GM23338 (cell line): ENCODE measurements around the gene KCNB1. TPM values are rescaled to one million over a fixed set of nuclear protein-coding genes. Genes with fewer than 3 reads are reported as not detected.

Experiments
- ATAC-seq: fragments of 200-7000 bp; cut with Tn5 transposase; 3 replicates; pipeline ENCODE4 v1.9.1; 2020
- DNase-seq: peaks from one replicate; pipeline ENCODE4 v3.0.0-alpha.2; 2015; ENCODE audit warnings: low spot score
- H2AFZ ChIP-seq: fragments of 200-600 bp; sonication (generic); 2 replicates; pipeline ENCODE4 v1.8.0; 2016; ENCODE audit warnings: antibody characterized with exemption, mild to moderate bottlenecking, moderate library complexity
- H3F3A ChIP-seq: fragments of 200-600 bp; sonication (generic); replicated peaks from 2 replicates; pipeline ENCODE4 v1.8.0; 2017; ENCODE audit warnings: antibody characterized with exemption, mixed run types, low read depth
- H3K27ac ChIP-seq: fragments of 200-600 bp; sonication (generic); 2 replicates; pipeline ENCODE4 v1.6.1; 2016; ENCODE audit warnings: low read depth
- H3K27me3 ChIP-seq: fragments of 200-600 bp; sonication (generic); 2 replicates; pipeline ENCODE4 v1.8.0; 2016; ENCODE audit warnings: mild to moderate bottlenecking, mixed run types, moderate library complexity; ENCODE audit not compliant: insufficient read depth
- H3K36me3 ChIP-seq: fragments of 200-600 bp; sonication (generic); 2 replicates; pipeline ENCODE4 v1.8.0; 2016; ENCODE audit warnings: mild to moderate bottlenecking; ENCODE audit not compliant: insufficient read depth
- H3K4me1 ChIP-seq: fragments of 200-600 bp; sonication (generic); 2 replicates; pipeline ENCODE4 v1.8.0; 2016; ENCODE audit warnings: mild to moderate bottlenecking, moderate library complexity; ENCODE audit not compliant: insufficient read depth
- H3K4me2 ChIP-seq: fragments of 200-600 bp; sonication (generic); 2 replicates; pipeline ENCODE4 v1.7.1; 2017; ENCODE audit warnings: mixed run types
- H3K4me3 ChIP-seq: fragments of 200-600 bp; sonication (generic); 2 replicates; pipeline ENCODE4 v1.6.1; 2016; ENCODE audit warnings: mixed run types
- H3K79me2 ChIP-seq: fragments of 200-600 bp; sonication (generic); replicated peaks from 2 replicates; pipeline ENCODE4 v1.8.0; 2017; ENCODE audit warnings: mild to moderate bottlenecking; ENCODE audit not compliant: insufficient read depth
- H3K9me2 ChIP-seq: fragments of 200-600 bp; sonication (generic); 2 replicates; pipeline ENCODE4 v1.8.0; 2017; ENCODE audit not compliant: insufficient read depth
- H4K20me1 ChIP-seq: fragments of 200-600 bp; sonication (generic); replicated peaks from 2 replicates; pipeline ENCODE4 v1.8.0; 2017; ENCODE audit warnings: mild to moderate bottlenecking; ENCODE audit not compliant: insufficient read depth
- H3K27ac Mint-ChIP-seq: 2 replicates; pipeline ENCODE4 v1.8.0; 2020; ENCODE audit warnings: inconsistent platforms, mild to moderate bottlenecking, moderate library complexity, mixed read lengths
- H3K27me3 Mint-ChIP-seq: 3 replicates; pipeline ENCODE4 v1.8.0; 2022; ENCODE audit warnings: low read depth, mild to moderate bottlenecking, moderate library complexity, mixed read lengths, inconsistent platforms; ENCODE audit not compliant: insufficient read depth, poor library complexity
- H3K36me3 Mint-ChIP-seq: 3 replicates; pipeline ENCODE4 v1.8.0; 2021; ENCODE audit warnings: low read depth, mild to moderate bottlenecking, inconsistent platforms, moderate library complexity, mixed read lengths
- H3K4me1 Mint-ChIP-seq: 3 replicates; pipeline ENCODE4 v1.8.0; 2020; ENCODE audit warnings: mild to moderate bottlenecking, inconsistent platforms, mixed read lengths
- H3K4me3 Mint-ChIP-seq: 3 replicates; pipeline ENCODE4 v1.8.0; 2021; ENCODE audit warnings: moderate library complexity, mild to moderate bottlenecking, inconsistent platforms, mixed read lengths
- H3K9me3 Mint-ChIP-seq: 3 replicates; pipeline ENCODE4 v1.8.0; 2020; ENCODE audit warnings: moderate library complexity, mild to moderate bottlenecking, inconsistent platforms, mixed read lengths
- CREB1 ChIP-seq: fragments of 250-450 bp; sonication (Bioruptor Pico); IDR thresholded peaks from 2 replicates; pipeline ENCODE4 v1.5.0; 2020; ENCODE audit warnings: low read depth, mild to moderate bottlenecking, moderate library complexity
- CTCF ChIP-seq, 2 experiments: fragments of 200-600 bp in 1 of 2; sonication (generic) in 1 of 2; conservative IDR thresholded peaks; 2 replicates each; pipeline versions ENCODE4 v1.5.1 to v1.6.1; 2016 to 2017; ENCODE audit warnings: antibody characterized with exemption in 2 of 2, low read depth in 2 of 2, mild to moderate bottlenecking in 2 of 2, moderate library complexity in 1 of 2
- ETS1 ChIP-seq: IDR thresholded peaks from 2 replicates; pipeline ENCODE4 v1.6.1; 2016; ENCODE audit warnings: antibody characterized with exemption
- EZH2 ChIP-seq: fragments of 200-600 bp; sonication (generic); IDR thresholded peaks from one replicate; pipeline ENCODE4 v1.8.0; 2017; ENCODE audit warnings: antibody characterized with exemption, mild to moderate bottlenecking, low read depth; ENCODE audit not compliant: unreplicated experiment
- NANOG ChIP-seq: IDR thresholded peaks from 2 replicates; pipeline ENCODE4 v1.6.1; 2016; ENCODE audit warnings: antibody characterized with exemption, borderline replicate concordance
- POLR2AphosphoS5 ChIP-seq: IDR thresholded peaks from 2 replicates; pipeline ENCODE4 v1.6.1; 2016; ENCODE audit warnings: antibody characterized with exemption, low read depth
- REST ChIP-seq: IDR thresholded peaks from one replicate; pipeline ENCODE4 v1.6.1; 2018; ENCODE audit warnings: antibody characterized with exemption; ENCODE audit not compliant: unreplicated experiment
- STAT1 ChIP-seq: IDR thresholded peaks from one replicate; pipeline ENCODE4 v1.6.1; 2016; ENCODE audit warnings: antibody characterized with exemption; ENCODE audit not compliant: unreplicated experiment
- ZNF331 ChIP-seq: fragments of 250-450 bp; sonication (Bioruptor Pico); IDR thresholded peaks from 2 replicates; pipeline ENCODE4 v1.5.0; 2020; ENCODE audit warnings: low read depth, mild to moderate bottlenecking, moderate library complexity
- ZNF462 ChIP-seq: fragments of 250-450 bp; sonication (Bioruptor Pico); IDR thresholded peaks from 2 replicates; pipeline ENCODE4 v1.5.0; 2020; ENCODE audit warnings: mild to moderate bottlenecking, moderate library complexity
- polyA plus RNA-seq: library from polyadenylated mRNA; unstranded; fragments of >200 nt; fragmentation: Nextera tagmentation; extraction: Ambion mirVana; gene quantifications from 2 replicates; pipeline ENCODE4 v1.2.1, GENCODE V29; 2016
- total RNA-seq: library from RNA; depleted of rRNA; stranded (reverse); fragments of >200 nt; shearing (Covaris generic); gene quantifications from 2 replicates; pipeline ENCODE4 v1.2.3, GENCODE V29; 2014

Gene KCNB1
- total and polyA plus RNA-seq, 2 experiments from 2014 or later, result 0.28 to 0.29 TPM

- no peak for TF ChIP-seq ZNF331 (CRISPR knock-in tag)
- no peak for TF ChIP-seq STAT1
- TF ChIP-seq CTCF (conservative IDR thresholded peaks at IDR 0.05; ENCODE audit: low read depth in 2 of 2), result peak; percentile 64 to 66
- TF ChIP-seq EZH2, result no peak
These were observed 26.1 kb upstream of the KCNB1 start (continued) for GRCh38 chr20:49508435-49509199.

- no peaks in the 10 kb centered on the region for H3K27me3 Mint-ChIP-seq
- peaks cover 3% of the 10 kb centered on the region for H3K36me3 Mint-ChIP-seq
- no peak overlapping the region for H3K27ac ChIP-seq
- no peak overlapping the region for H3K27ac Mint-ChIP-seq
- no peak for DNase-seq
- H3K4me3 ChIP-seq, result no peak overlapping the region
- no peak overlapping the region for H3K4me2 ChIP-seq
- H2AFZ ChIP-seq, result no peak overlapping the region
- no peaks in the 10 kb centered on the region for H3K36me3 ChIP-seq
- no peaks in the 10 kb centered on the region; the same call in 1 of the 2 replicates for H3F3A ChIP-seq
- H3K4me3 Mint-ChIP-seq, result no peak overlapping the region
- no peaks in the 10 kb centered on the region for H3K9me3 Mint-ChIP-seq
- 0 out of 2 replicates have a peak, but pooled peaks cover 6% of the 10 kb centered on the region for H3K9me2 ChIP-seq
- no peaks in the 10 kb centered on the region for H3K79me2 ChIP-seq
- no peak for ATAC-seq
- H4K20me1 ChIP-seq, result no peaks in the 10 kb centered on the region
- peaks cover 5% of the 10 kb centered on the region for H3K4me1 Mint-ChIP-seq
- H3K4me1 ChIP-seq, result peaks cover 4% of the 10 kb centered on the region
- no peaks in the 10 kb centered on the region for H3K27me3 ChIP-seq
- TF ChIP-seq POLR2AphosphoS5 (no peak), REST (no peak), ETS1 (no peak), NANOG (no peak), EZH2 (no peak), ZNF331 (CRISPR knock-in tag) (no peak), CREB1 (CRISPR knock-in tag) (no peak), STAT1 (no peak), ZNF462 (CRISPR knock-in tag) (no peak)
These were observed 25.4 kb upstream of the KCNB1 start for GRCh38 chr20:49507741-49508434.
